HepG2 (cell line): ENCODE results near the gene EP300. TPM values are rescaled to one million over a fixed set of nuclear protein-coding genes. Genes with fewer than 3 reads are reported as not detected.

ENCODE experiments used
- ARNT ChIP-seq: fragments of 450-650 bp; IDR thresholded peaks from 2 replicates; pipeline ENCODE4 v1.6.1; 2017
- ARNTL ChIP-seq: sonication (generic); formaldehyde crosslinking; IDR thresholded peaks from 2 replicates; pipeline ENCODE4 v1.4.0; 2020; ENCODE audit warnings: mild to moderate bottlenecking, missing genetic modification reagents
- CAMTA2 ChIP-seq: sonication (generic); formaldehyde crosslinking; IDR thresholded peaks from 2 replicates; pipeline ENCODE4 v1.4.0; 2020; ENCODE audit warnings: mild to moderate bottlenecking, missing genetic modification reagents, borderline replicate concordance
- EEA1 ChIP-seq: sonication (generic); formaldehyde crosslinking; IDR thresholded peaks from 2 replicates; pipeline ENCODE4 v1.5.1; 2020; ENCODE audit warnings: mild to moderate bottlenecking, missing genetic modification reagents, borderline replicate concordance
- GFI1 ChIP-seq: sonication (generic); formaldehyde crosslinking; IDR thresholded peaks from 2 replicates; pipeline ENCODE4 v1.5.0; 2020; ENCODE audit warnings: missing genetic modification reagents, mild to moderate bottlenecking, borderline replicate concordance
- KAT7 ChIP-seq: IDR thresholded peaks from 2 replicates; pipeline ENCODE4 v1.6.1; 2018; ENCODE audit warnings: borderline replicate concordance, missing compliant biosample characterization
- KDM2A ChIP-seq: sonication (generic); formaldehyde crosslinking; IDR thresholded peaks from 2 replicates; pipeline ENCODE4 v1.4.0; 2020; ENCODE audit warnings: low read depth, missing genetic modification reagents, borderline replicate concordance
- MTF1 ChIP-seq: sonication (generic); formaldehyde crosslinking; IDR thresholded peaks from 2 replicates; pipeline ENCODE4 v1.5.0; 2020; ENCODE audit warnings: missing genetic modification reagents
- MZF1 ChIP-seq: sonication (generic); formaldehyde crosslinking; IDR thresholded peaks from 2 replicates; pipeline ENCODE4 v1.8.1; 2023; ENCODE audit warnings: mild to moderate bottlenecking, missing genetic modification reagents, borderline replicate concordance
- PAWR ChIP-seq: sonication (generic); formaldehyde crosslinking; IDR thresholded peaks from 2 replicates; pipeline ENCODE4 v1.4.0; 2020; ENCODE audit warnings: missing genetic modification reagents, mild to moderate bottlenecking, borderline replicate concordance
- SNRNP70 ChIP-seq: fragments of 200-400 bp; formaldehyde crosslinking; IDR thresholded peaks from 2 replicates; pipeline ENCODE4 v1.6.1; 2017; ENCODE audit warnings: mild to moderate bottlenecking, low read depth, low read length, moderate library complexity
- ZBTB38 ChIP-seq: sonication (generic); formaldehyde crosslinking; IDR thresholded peaks from 2 replicates; pipeline ENCODE4 v1.5.1; 2020; ENCODE audit warnings: mild to moderate bottlenecking, missing genetic modification reagents
- ZFY ChIP-seq: sonication (generic); formaldehyde crosslinking; IDR thresholded peaks from 2 replicates; pipeline ENCODE4 v1.4.0; 2020; ENCODE audit warnings: missing genetic modification reagents
- ZNF282 ChIP-seq: fragments of 450-650 bp; IDR thresholded peaks from 2 replicates; pipeline ENCODE4 v1.6.1; 2018; ENCODE audit not compliant: partially characterized antibody
- ZNF337 ChIP-seq: sonication (generic); formaldehyde crosslinking; IDR thresholded peaks from 2 replicates; pipeline ENCODE4 v1.5.1; 2020; ENCODE audit warnings: missing genetic modification reagents, low read depth, mild to moderate bottlenecking, borderline replicate concordance
- ZNF382 ChIP-seq: sonication (generic); formaldehyde crosslinking; IDR thresholded peaks from 2 replicates; pipeline ENCODE4 v1.5.0; 2020; ENCODE audit warnings: missing genetic modification reagents, mild to moderate bottlenecking, borderline replicate concordance
- ZNF558 ChIP-seq: sonication (generic); formaldehyde crosslinking; IDR thresholded peaks from 2 replicates; pipeline ENCODE4 v1.9.0; 2022; ENCODE audit warnings: mild to moderate bottlenecking, missing genetic modification reagents, borderline replicate concordance
- ZNF629 ChIP-seq: sonication (generic); formaldehyde crosslinking; conservative IDR thresholded peaks from 2 replicates; pipeline ENCODE4 v1.5.0; 2020; ENCODE audit warnings: missing genetic modification reagents
- ZSCAN25 ChIP-seq: sonication (generic); formaldehyde crosslinking; IDR thresholded peaks from 2 replicates; pipeline ENCODE4 v1.8.0; 2022; ENCODE audit warnings: mild to moderate bottlenecking, missing genetic modification reagents
- ZSCAN9 ChIP-seq: IDR thresholded peaks from 2 replicates; pipeline ENCODE4 v1.6.1; 2016; ENCODE audit warnings: borderline replicate concordance
- polyA plus RNA-seq, 8 experiments: library from polyadenylated mRNA; depleted of rRNA in 3 of 8; stranded (reverse) in 7 of 8; unstranded in 1 of 8; fragments of >200 nt; fragmentation: Illumina TruSeq in 4 of 8; extraction: Trizol in 4 of 8; gene quantifications; 2 replicates each; pipeline versions ENCODE4 v1.2.1 to v1.2.3, GENCODE V29; 2011 to 2016; ENCODE audit warnings: low read depth in 4 of 8, missing spikeins in 1 of 8, mixed read lengths in 1 of 8; ENCODE audit not compliant: insufficient read depth in 1 of 8
- total RNA-seq, 5 experiments: library from RNA; depleted of rRNA; stranded (reverse); fragments of >200 nt; fragmentation: Illumina TruSeq; extraction: Trizol; gene quantifications; 2 replicates each; pipeline ENCODE4 v1.2.3, GENCODE V29; 2016; ENCODE audit warnings: low read depth in 1 of 5
- TF ChIP-seq, protein P1 (sequence below): sonication (generic); formaldehyde crosslinking; IDR thresholded peaks from 2 replicates; pipeline ENCODE4 v1.5.0; 2020; ENCODE audit warnings: mild to moderate bottlenecking, missing genetic modification reagents, borderline replicate concordance
- TF ChIP-seq, protein P2 (sequence below): sonication (generic); formaldehyde crosslinking; IDR thresholded peaks from 2 replicates; pipeline ENCODE4 v1.4.0; 2020; ENCODE audit warnings: missing genetic modification reagents, mild to moderate bottlenecking, borderline replicate concordance
- TF ChIP-seq, protein P3 (sequence below): sonication (generic); formaldehyde crosslinking; IDR thresholded peaks from 2 replicates; pipeline ENCODE4 v1.8.0; 2022; ENCODE audit warnings: mild to moderate bottlenecking, missing genetic modification reagents
- TF ChIP-seq, protein P4 (sequence below): sonication (generic); formaldehyde crosslinking; IDR thresholded peaks from 2 replicates; pipeline ENCODE4 v1.4.0; 2020; ENCODE audit warnings: missing genetic modification reagents, low read depth, mild to moderate bottlenecking, borderline replicate concordance

EP300 gene
- total and polyA plus RNA-seq, 2 of the 13 experiments (the other 11 are each of a cell fraction or from before 2014, with no cell fraction given), result 13.6 to 14.9 TPM

DNA sequence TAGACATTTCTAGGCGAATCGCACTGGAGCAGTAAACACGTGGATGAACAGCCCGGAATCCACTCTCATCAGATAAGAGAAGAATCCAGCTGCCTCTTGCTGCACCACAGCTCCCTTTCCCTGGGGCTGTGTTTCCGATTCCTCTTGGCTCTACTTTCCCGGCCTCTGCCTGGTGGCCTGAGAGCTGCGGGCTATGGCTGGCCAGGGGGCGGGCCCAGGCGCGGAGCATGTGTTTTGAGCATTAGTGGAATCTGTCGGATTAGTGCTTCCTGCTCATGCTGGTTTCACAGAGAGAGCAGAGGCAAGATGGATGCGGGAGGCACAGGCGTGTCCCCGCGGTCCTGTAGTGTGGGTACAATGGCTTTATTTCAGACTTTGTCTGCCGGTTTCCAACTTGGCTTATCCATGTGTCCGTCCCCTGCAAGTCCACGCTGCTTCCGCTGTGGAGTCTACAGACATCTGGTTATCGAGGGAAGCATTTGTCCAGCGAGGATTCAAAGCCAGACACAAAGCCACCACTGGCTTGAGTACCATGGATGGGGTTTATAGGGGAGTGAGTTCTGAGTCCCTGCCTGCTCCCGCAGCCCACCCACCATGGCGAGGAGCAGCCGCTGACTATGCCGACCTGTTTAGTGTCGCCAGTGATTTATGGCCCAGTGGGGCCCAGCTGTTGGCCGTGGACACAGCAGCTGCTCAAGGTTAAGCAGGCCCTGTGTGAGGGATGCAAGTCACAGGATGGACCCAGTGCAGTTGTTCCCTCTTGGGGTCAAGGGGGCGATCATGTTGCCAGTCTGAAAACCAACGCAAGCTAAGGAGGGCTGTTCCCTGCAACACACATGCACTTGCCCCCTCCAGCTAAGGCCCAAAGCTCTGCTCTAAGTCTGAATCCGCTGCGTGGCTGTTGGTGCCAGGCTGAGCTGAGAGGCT is 43.3 kb upstream of the EP300 start (continued):
- TF ChIP-seq, protein P1, sequence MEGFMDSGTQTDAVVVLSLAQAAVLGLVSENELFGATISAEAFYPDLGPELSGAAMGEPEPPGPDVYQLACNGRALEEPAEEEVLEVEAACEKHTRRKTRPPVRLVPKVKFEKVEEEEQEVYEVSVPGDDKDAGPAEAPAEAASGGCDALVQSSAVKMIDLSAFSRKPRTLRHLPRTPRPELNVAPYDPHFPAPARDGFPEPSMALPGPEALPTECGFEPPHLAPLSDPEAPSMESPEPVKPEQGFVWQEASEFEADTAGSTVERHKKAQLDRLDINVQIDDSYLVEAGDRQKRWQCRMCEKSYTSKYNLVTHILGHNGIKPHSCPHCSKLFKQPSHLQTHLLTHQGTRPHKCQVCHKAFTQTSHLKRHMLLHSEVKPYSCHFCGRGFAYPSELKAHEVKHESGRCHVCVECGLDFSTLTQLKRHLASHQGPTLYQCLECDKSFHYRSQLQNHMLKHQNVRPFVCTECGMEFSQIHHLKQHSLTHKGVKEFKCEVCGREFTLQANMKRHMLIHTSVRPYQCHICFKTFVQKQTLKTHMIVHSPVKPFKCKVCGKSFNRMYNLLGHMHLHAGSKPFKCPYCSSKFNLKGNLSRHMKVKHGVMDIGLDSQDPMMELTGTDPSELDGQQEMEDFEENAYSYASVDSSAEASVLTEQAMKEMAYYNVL, result 0 out of 2 replicates have a peak, but pooled peaks have one; percentile 49
- TF ChIP-seq ZNF282 (no peak), MZF1 (CRISPR knock-in tag) (no peak), ZBTB38 (CRISPR knock-in tag) (peak; percentile 89), ZSCAN25 (CRISPR knock-in tag) (peak; percentile 13; the same call in 1 of the 2 replicates), KAT7 (no peak), PAWR (CRISPR knock-in tag) (0 out of 2 replicates have a peak, but pooled peaks have one; percentile 32), ZNF629 (CRISPR knock-in tag) (no peak), ZNF558 (no peak; the same call in 1 of the 2 replicates), GFI1 (CRISPR knock-in tag) (no peak), EEA1 (no peak), ZSCAN9 (peak; percentile 59; the same call in 1 of the 2 replicates), ZNF337 (CRISPR knock-in tag) (0 out of 2 replicates have a peak, but pooled peaks have one; percentile 22), ZFY (CRISPR knock-in tag) (peak; percentile 55; the same call in 1 of the 2 replicates), MTF1 (CRISPR knock-in tag) (no peak), CAMTA2 (CRISPR knock-in tag) (no peak), ARNTL (CRISPR knock-in tag) (peak; percentile 53; the same call in 1 of the 2 replicates), ARNT (no peak), KDM2A (CRISPR knock-in tag) (peak; percentile 8), ZNF382 (CRISPR knock-in tag) (no peak), SNRNP70 (no peak)
- TF ChIP-seq, protein P2, sequence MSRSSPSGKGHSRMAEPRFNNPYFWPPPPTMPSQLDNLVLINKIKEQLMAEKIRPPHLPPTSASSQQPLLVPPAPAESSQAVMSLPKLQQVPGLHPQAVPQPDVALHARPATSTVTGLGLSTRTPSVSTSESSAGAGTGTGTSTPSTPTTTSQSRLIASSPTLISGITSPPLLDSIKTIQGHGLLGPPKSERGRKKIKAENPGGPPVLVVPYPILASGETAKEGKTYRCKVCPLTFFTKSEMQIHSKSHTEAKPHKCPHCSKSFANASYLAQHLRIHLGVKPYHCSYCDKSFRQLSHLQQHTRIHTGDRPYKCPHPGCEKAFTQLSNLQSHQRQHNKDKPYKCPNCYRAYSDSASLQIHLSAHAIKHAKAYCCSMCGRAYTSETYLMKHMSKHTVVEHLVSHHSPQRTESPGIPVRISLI (CRISPR knock-in tag), result no peak; the same call in 1 of the 2 replicates
- TF ChIP-seq, protein P3, sequence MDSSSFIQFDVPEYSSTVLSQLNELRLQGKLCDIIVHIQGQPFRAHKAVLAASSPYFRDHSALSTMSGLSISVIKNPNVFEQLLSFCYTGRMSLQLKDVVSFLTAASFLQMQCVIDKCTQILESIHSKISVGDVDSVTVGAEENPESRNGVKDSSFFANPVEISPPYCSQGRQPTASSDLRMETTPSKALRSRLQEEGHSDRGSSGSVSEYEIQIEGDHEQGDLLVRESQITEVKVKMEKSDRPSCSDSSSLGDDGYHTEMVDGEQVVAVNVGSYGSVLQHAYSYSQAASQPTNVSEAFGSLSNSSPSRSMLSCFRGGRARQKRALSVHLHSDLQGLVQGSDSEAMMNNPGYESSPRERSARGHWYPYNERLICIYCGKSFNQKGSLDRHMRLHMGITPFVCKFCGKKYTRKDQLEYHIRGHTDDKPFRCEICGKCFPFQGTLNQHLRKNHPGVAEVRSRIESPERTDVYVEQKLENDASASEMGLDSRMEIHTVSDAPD, result no peak
- TF ChIP-seq, protein P4, sequence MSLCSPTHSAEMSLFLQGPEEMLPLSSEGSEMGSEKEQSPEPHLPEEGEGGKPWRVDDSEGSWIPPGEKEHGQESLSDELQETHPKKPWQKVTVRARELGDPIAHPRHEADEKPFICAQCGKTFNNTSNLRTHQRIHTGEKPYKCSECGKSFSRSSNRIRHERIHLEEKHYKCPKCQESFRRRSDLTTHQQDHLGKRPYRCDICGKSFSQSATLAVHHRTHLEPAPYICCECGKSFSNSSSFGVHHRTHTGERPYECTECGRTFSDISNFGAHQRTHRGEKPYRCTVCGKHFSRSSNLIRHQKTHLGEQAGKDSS, result peak; percentile 32; the same call in 1 of the 2 replicates
